WTC11 (cell line): Measurements from ENCODE around the gene SMIM5.

ENCODE experiments used
- ATF1 ChIP-seq: sonication (generic); formaldehyde crosslinking; IDR thresholded peaks from 2 replicates; pipeline ENCODE4 v1.8.1; 2023; ENCODE audit warnings: mild to moderate bottlenecking, moderate library complexity, missing genetic modification reagents
- CTCF ChIP-seq: fragments of 200-600 bp; IDR thresholded peaks from 2 replicates; pipeline ENCODE4 v1.8.0; 2022; ENCODE audit warnings: antibody characterized with exemption
- JUN ChIP-seq: sonication (generic); formaldehyde crosslinking; IDR thresholded peaks from 2 replicates; pipeline ENCODE4 v1.8.0; 2023; ENCODE audit warnings: mild to moderate bottlenecking, missing genetic modification reagents
- MAX ChIP-seq: sonication (generic); formaldehyde crosslinking; IDR thresholded peaks from 2 replicates; pipeline ENCODE4 v1.8.0; 2022; ENCODE audit warnings: mild to moderate bottlenecking, missing genetic modification reagents
- TCF7 ChIP-seq: sonication (generic); formaldehyde crosslinking; IDR thresholded peaks from 2 replicates; pipeline ENCODE4 v1.8.0; 2022; ENCODE audit warnings: mild to moderate bottlenecking, low read depth, missing genetic modification reagents, moderate library complexity

- TF ChIP-seq JUN (CRISPR knock-in tag) (no peak), CTCF (no peak), TCF7 (CRISPR knock-in tag) (no peak), MAX (CRISPR knock-in tag) (no peak), ATF1 (CRISPR knock-in tag) (no peak)
Measured at GRCh38 chr17:75673487-75673886, 40.3 kb downstream of the SMIM5 start.
